Kidney tubule cell (primary cell): ENCODE measurements around the gene GPER1.

Experiments
- DNase-seq: peaks from one replicate; pipeline ENCODE4 v3.0.0-alpha.2; 2018; ENCODE audit warnings: low spot score

Gene GPER1

GRCh38 chr7:1054438-1054837 lies 33.5 kb upstream of the GPER1 start:
- peak; percentile 44 for DNase-seq

DNA sequence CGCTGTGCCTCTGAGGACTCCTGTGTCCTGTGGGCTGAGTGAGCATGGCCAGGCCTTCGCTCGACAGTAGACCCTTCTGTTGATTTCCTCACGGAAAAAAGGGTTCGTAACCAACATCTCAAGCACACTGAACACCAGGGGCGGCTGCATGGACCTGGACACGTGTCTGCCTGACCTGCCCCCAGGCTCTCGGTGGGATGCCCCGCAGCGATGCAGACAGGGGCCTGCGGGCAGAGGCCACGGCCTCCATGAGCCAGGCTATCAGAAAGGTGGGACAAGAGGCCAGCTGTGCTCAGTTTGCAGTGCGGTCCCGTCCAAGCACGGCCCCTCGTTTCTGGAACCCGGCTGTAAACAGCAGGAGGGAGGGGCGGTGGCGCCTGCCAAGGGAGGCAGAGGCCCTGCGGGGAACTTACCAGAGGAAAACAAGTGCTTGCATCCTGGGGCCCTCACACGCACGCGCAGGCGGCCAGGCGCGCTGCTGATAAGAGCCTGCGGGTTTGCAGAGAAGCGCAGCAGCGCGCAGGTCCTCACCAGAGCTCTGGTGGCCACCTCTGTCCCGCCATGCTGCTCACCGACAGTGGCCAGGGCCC lies 33.0 kb upstream of the GPER1 start:
- no peak for DNase-seq

DNA sequence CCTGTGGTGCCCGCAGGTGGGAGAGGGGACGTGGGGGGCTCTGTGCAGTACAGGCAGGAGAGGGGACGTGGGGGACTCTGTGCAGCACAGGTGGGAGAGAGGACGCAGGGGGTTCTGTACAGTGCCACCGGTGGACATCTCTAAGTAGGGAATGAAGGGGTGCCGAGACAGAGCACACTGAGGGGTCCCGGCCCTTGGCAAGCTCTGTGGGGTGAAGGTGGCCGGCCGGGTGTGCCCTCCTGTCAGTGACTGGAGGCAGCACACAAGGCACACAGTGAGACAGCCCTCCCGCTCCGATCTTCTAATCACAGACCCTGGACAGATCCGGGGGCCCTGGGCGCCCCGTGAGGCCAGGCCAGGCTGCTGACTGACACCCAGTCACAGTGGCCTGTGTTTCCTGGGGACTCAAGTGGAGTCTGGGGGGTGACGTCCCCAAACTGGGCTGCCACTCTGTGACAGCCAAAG lies 32.4 kb upstream of the GPER1 start:
- DNase-seq: no peak

GRCh38 chr7:1055956-1056784 lies 31.7 kb upstream of the GPER1 start:
- DNase-seq: no peak

- DNase-seq: no peak
Measured at GRCh38 chr7:1056785-1057410, 31.0 kb upstream of the GPER1 start.

DNA sequence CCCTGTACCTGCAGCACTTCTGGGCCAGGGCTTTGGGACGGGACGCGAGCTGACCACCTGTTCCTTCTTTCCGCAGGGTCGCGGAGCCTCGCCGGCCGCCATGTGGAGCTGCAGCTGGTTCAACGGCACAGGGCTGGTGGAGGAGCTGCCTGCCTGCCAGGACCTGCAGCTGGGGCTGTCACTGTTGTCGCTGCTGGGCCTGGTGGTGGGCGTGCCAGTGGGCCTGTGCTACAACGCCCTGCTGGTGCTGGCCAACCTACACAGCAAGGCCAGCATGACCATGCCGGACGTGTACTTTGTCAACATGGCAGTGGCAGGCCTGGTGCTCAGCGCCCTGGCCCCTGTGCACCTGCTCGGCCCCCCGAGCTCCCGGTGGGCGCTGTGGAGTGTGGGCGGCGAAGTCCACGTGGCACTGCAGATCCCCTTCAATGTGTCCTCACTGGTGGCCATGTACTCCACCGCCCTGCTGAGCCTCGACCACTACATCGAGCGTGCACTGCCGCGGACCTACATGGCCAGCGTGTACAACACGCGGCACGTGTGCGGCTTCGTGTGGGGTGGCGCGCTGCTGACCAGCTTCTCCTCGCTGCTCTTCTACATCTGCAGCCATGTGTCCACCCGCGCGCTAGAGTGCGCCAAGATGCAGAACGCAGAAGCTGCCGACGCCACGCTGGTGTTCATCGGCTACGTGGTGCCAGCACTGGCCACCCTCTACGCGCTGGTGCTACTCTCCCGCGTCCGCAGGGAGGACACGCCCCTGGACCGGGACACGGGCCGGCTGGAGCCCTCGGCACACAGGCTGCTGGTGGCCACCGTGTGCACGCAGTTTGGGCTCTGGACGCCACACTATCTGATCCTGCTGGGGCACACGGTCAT lies 30.3 kb upstream of the GPER1 start:
- no peak for DNase-seq

- no peak for DNase-seq
Measured at GRCh38 chr7:1058311-1058710, 29.6 kb upstream of the GPER1 start.

DNA sequence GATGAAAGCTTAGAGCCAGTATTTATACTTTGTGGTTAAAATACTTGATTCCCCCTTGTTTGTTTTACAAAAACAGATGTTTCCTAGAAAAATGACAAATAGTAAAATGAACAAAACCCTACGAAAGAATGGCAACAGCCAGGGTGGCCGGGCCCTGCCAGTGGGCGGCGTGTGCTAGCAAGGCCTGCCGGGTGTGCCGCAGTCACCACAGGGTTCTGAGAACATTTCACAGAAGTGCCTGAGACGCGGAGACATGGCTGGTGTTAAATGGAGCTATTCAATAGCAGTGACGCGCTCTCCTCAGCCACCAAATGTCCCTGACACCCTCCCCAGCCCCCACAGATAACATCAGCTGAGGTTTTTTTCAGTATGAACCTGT lies 29.1 kb upstream of the GPER1 start:
- DNase-seq: no peak

DNA sequence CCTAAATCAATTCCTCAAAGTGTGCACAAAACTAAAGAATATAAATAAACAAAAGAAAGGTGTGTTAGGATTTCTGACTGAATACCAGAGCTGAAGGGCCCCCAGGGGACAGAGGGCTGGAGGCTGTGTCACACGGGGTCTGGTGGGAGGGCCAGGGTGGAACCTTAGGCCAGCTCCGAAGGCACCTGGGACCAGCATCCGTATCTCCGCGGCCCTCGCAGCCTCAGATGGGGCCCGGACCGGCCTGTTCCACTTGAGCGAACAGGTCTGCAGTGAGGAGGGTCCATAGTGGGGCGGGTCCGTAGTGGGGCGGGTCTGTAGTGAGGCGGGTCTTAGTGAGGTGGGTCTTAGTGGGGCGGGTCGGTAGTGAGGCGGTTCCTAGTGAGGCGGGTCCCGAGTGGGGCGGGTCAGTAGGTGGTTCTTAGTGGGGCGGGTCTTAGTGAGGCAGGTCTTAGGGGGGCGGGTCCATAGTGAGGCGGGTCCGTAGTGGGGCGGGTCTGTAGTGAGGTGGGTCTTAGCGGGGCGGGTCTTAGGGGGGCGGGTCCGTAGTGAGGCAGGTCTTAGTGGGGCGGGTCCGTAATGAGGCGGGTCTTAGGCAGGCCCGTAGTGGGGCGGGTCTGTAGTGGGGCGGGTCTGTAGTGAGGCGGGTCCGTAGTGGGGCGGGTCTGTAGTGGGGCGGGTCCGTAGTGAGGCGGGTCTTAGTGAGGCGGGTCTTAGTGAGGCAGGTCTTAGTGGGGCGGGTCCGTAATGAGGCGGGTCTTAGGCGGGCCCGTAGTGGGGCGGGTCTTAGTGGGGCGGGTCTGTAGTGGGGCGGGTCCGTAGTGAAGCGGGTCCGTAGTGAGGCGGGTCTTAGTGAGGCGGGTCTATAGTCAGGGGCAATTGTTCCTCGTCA lies 28.5 kb upstream of the GPER1 start:
- DNase-seq: no peak

DNA sequence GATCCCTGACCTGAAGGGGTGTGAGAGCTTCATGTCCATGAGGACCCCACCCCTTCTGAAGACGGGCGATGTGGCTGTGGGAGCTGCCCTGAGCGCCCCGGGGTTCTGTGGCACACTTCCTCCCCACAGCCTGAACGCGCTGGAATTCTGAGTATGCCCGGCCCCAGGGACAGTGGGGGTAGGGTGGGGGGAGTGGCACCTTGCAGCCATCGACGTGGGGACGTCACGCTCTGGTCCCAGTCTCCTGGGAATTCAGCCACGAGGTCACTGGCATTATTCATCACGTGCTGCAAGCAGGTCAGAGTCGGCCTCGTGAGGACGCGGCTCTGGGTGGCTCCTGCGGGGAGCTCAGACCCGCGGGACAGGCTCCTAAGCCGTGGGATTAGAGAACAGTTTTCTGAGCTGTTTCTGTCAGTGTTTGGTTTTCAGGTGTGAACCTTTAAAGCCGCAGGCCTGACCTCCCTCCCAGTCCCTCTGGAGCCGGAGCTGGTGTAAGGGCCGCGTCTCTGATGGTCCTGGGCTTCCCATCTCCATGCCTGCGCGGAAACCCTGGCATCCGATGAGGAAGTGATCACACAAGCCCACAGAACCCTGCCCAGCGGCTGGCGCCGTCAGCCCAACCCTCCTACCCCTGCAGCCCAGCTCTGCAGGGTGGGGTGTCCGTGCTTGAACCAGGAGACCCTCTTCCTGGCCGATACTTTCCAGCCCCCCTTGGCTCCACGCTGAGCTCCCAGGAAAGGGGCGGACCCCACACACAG lies 27.4 kb upstream of the GPER1 start:
- DNase-seq: peak; percentile 60

DNA sequence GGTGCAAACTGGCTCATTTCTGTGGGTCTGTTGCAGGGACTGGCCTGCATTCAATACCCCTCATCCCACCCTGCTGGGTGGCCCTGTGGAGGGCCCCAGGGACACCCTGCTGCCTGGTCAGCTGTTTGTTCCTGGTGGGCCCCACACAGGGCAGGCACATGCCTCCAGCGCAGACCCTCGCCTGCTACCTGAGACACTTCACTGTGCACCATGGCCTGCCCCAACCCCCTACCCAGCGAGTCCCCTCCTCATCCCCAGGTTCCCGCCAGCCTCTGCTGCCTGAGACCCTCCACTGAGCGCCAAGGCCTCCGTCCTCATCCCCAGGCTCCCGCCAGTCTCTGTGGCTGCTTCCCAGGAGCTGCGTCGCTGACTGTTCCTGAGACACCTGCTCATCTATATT lies 26.7 kb upstream of the GPER1 start:
- DNase-seq: no peak

- no peak for DNase-seq
Measured at GRCh38 chr7:1062296-1063294, 25.3 kb upstream of the GPER1 start.

GRCh38 chr7:1063361-1063760 lies 24.6 kb upstream of the GPER1 start:
- DNase-seq: no peak

- no peak for DNase-seq
Measured at GRCh38 chr7:1064581-1064980, 23.3 kb upstream of the GPER1 start.

DNA sequence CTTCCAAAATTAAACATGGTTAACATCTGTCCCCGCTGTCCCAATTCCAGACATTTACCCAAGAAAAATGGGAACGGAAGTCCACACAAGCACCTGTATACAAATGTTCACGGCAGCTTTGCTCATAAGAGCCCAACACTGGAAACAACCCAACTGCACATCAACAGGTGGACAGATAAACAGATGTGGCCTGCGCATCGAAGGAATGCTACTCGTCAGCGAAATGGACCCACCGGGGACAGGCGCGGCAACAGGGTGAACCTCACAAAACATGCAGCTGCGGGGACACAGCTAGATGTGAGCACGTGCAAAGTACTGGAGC lies 22.7 kb upstream of the GPER1 start:
- no peak for DNase-seq

DNA sequence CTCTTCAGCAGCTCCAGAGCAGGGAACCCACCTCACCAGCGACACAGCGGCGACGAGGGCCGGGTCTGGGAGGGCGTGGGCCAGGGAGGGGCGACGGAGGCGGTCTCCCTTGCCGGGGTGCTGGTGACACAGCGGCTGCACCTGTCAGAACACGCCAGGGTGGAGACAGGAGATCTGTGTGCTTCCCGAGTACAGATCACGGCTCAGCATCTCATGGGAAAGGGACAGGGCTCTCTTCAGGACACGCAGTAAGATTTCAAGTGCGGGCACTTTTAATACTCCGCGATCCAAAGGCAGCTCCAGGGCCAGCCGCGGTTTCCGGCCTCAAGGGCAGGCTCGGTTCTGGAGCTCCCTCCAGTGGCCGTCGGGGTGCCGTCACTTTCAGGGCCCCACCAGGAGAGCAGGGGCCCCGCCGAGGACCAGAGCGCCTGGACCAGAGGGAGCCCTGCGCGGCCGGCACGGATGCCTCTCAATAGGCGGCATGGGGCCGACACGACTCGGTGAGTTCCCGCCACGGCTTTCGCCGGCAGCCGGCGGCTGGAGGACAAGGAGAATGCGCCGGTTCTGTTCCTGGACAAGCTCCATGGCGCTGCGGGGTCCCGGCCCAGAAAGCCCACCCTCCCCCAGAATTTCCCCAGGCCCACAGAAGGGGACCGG lies 22.2 kb upstream of the GPER1 start:
- peak; percentile 77 for DNase-seq

- DNase-seq: no peak
Measured at GRCh38 chr7:1066242-1066588, 21.7 kb upstream of the GPER1 start.

DNA sequence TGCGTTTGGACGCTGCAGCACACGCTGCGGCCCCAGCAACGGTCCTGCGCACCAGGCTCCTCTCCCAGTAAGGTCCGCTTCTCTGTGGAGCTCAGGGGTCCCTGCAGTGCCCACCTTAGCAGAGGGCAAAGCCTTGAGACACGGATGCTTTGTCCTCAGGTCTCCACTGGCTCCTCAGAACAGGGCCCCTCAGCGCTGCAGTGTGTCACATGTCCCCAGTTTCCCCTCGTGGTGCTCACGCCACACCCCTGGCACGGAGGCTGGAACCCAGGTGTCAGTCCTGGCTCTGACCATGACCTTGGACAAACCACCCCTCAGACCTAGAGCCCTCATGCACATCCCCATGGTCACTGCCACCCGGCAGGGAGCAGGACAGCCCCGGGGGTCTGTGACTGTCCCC lies 19.9 kb upstream of the GPER1 start:
- DNase-seq: no peak

- DNase-seq: no peak
Measured at GRCh38 chr7:1068619-1069018, 19.3 kb upstream of the GPER1 start.
